SU-DHL-6 (cell line): ENCODE data around the gene ARL4D.

Source experiments
- EZH2phosphoT487 ChIP-seq: fragments of 200-600 bp; sonication (generic), shearing (Covaris generic); conservative IDR thresholded peaks from 2 replicates; pipeline ENCODE4 v1.6.1; 2018; ENCODE audit warnings: mild to moderate bottlenecking, antibody characterized with exemption, low read length, moderate library complexity, mixed read lengths
- TF ChIP-seq, protein P1 (sequence below): fragments of 200-600 bp; sonication (generic); IDR thresholded peaks from one replicate; pipeline ENCODE4 v1.5.1; 2017; ENCODE audit warnings: antibody characterized with exemption, mild to moderate bottlenecking, low read length, moderate library complexity; ENCODE audit not compliant: insufficient read depth, poor library complexity, severe bottlenecking

DNA sequence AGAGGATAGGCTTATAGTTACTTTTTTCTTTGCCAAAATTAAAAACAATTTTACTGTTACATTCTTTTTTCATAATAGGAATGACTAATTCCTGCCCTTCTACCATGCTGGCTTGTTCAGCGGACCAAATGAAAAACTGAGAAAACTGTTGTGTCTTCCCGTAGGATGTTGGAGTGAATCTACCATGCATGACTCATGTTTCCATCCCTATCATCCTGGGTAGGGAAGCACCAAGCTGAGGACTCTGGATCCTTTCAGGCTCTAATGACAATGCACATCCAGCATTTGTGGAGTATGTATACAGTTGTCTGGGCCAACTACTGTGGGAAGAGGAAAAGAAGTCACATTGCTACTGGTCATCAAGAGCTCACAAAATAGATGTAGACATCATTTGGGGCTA lies 43.9 kb downstream of the ARL4D start:
- TF ChIP-seq, protein P1, sequence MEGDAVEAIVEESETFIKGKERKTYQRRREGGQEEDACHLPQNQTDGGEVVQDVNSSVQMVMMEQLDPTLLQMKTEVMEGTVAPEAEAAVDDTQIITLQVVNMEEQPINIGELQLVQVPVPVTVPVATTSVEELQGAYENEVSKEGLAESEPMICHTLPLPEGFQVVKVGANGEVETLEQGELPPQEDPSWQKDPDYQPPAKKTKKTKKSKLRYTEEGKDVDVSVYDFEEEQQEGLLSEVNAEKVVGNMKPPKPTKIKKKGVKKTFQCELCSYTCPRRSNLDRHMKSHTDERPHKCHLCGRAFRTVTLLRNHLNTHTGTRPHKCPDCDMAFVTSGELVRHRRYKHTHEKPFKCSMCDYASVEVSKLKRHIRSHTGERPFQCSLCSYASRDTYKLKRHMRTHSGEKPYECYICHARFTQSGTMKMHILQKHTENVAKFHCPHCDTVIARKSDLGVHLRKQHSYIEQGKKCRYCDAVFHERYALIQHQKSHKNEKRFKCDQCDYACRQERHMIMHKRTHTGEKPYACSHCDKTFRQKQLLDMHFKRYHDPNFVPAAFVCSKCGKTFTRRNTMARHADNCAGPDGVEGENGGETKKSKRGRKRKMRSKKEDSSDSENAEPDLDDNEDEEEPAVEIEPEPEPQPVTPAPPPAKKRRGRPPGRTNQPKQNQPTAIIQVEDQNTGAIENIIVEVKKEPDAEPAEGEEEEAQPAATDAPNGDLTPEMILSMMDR: no peak
- no peak for TF ChIP-seq EZH2phosphoT487
